Uterus (tissue), 2 donors: ENCODE results near the gene EID2B.

Experiments
- CTCF ChIP-seq, 4 experiments: fragments of 200-600 bp in 2 of 4; fragments of 450-650 bp in 2 of 4; sonication (generic) in 2 of 4; IDR thresholded peaks; one replicate each; pipeline ENCODE4 v1.5.1; 2016 to 2019; ENCODE audit warnings: antibody characterized with exemption in 4 of 4, mild to moderate bottlenecking in 2 of 4, moderate library complexity in 1 of 4
- POLR2A ChIP-seq, 2 donors: fragments of 450-650 bp; IDR thresholded peaks; one replicate each; pipeline ENCODE4 v1.6.1; 2016; ENCODE audit warnings: antibody characterized with exemption in 2 of 2, mild to moderate bottlenecking in 1 of 2, moderate library complexity in 1 of 2

GRCh38 chr19:39540333-39540673 lies 7.7 kb upstream of the EID2B start:
- TF ChIP-seq CTCF (IDR thresholded peaks at IDR 0.05) = no peak
- no peak for TF ChIP-seq POLR2A (IDR thresholded peaks at IDR 0.05)
